Mucosa of descending colon (tissue), 3 donors: ENCODE measurements around the gene POLRMT. TPM values are rescaled to one million over a fixed set of nuclear protein-coding genes. Genes with fewer than 3 reads are reported as not detected.
A peak's percentile ranks its signal among the peaks of the same experiment; 100 is the strongest.

Source experiments
- ATAC-seq: fragments of 200-7000 bp; cut with Tn5 transposase; one replicate; pipeline ENCODE4 v1.9.1; 2020; ENCODE audit warnings: mild to moderate bottlenecking, moderate library complexity
- DNase-seq, 3 donors: peaks; one replicate each; pipeline ENCODE4 v3.0.0-alpha.2; 2020
- H3K36me3 ChIP-seq: fragments of 200-600 bp; one replicate; pipeline ENCODE4 v1.8.0; 2021; ENCODE audit warnings: low read depth, mild to moderate bottlenecking
- H3K4me1 ChIP-seq: fragments of 200-600 bp; one replicate; pipeline ENCODE4 v1.8.0; 2021; ENCODE audit warnings: low read depth, mild to moderate bottlenecking
- H3K4me3 ChIP-seq: fragments of 200-600 bp; one replicate; pipeline ENCODE4 v1.8.0; 2021; ENCODE audit warnings: mild to moderate bottlenecking
- H3K9me3 ChIP-seq: fragments of 200-600 bp; one replicate; pipeline ENCODE4 v1.8.0; 2021; ENCODE audit warnings: mild to moderate bottlenecking
- CTCF ChIP-seq: fragments of 200-600 bp; IDR thresholded peaks from one replicate; pipeline ENCODE4 v1.8.0; 2022; ENCODE audit warnings: antibody characterized with exemption, mild to moderate bottlenecking
- intact Hi-C, 2 donors: fragments of 100-400 bp; cut with DNase I in 1 of 2; cut with micrococcal nuclease in 1 of 2; formaldehyde crosslinking; loops; one replicate each; pipeline versions ENCODE4 v1.11.0 to v1.11.1; 2022; cut with DNase I, micrococcal nuclease
- total RNA-seq, 3 donors: library from RNA; stranded (reverse); fragmentation: NEBNext Ultra II Directional in 2 of 3; extraction: Animal tissue kit (Norgen Biotek cat#: 25700) in 2 of 3; gene quantifications; one replicate each; pipeline versions ENCODE4 v1.2.1 to v1.2.4, GENCODE V29; 2021 to 2023
- donor health status: DM: no; HTN: no; CAD: no; lungs with moderate emphysema.
- donor health status: DM: no; HTN: no; CAD: no.
- donor health status: DM: no; HTN: yes; CAD: no.

The POLRMT gene
- total RNA-seq, 3 donors from 2014 or later: 48.3 to 61.1 (median 51.1) TPM

- H3K4me1 ChIP-seq: peaks cover 35% of the 10 kb centered on the region
- H3K9me3 ChIP-seq: no peaks in the 10 kb centered on the region
- ATAC-seq (no peak), DNase-seq (no peak)
- intact Hi-C loops: no loop called here
- no peak overlapping the region for H3K4me3 ChIP-seq
- no peak for TF ChIP-seq CTCF
- H3K36me3 ChIP-seq: no peaks in the 10 kb centered on the region
Measured at GRCh38 chr19:663682-664117, 30.4 kb upstream of the POLRMT start.

DNA sequence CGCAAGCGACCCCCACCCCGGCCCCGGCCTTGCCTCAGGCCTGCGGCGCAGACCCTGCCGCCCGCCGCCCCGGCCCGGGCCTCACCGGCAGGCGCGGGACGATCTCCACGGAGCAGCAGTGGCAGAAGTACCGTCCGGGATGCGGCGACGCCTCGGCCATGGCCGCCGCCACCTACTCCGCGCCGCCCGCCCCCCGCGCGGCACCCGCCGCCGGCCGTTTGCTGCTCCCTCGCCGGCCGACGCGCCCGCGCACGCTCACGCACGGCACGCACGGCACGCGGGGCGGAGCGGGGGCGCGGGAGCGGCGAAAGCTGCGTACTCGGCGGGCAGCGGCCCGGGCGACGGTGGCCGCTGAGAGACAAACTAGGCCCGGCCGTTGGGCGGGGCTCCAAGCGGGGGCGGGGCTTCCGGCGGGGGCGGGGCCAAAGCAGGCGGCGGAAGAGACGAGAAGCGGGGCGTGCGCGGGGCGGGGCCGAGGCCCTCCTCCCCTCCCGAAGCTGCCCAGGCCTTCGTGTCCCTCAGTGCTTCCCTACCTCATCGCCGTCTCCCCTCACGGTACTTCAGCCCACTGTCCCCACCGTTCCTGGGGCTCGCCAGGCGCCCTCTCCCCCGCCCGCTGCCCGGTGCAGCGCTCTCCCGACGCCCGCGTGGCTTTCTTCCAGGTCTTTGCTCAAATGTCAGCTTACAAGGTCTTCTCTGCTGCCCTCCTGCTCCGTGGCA is 29.8 kb upstream of the POLRMT start, which contains the start of gene RNF126:
Gene RNF126, minus strand, starts transcription at position 253 of the 720 bp plus-strand sequence. Its CDS starts 93 bp downstream, at position 160.
- peak; percentile 81 for ATAC-seq
- H3K36me3 ChIP-seq: no peaks in the 10 kb centered on the region
- H3K4me3 ChIP-seq: peak within 1 kb of the TSS; percentile 100
- TF ChIP-seq CTCF: no peak
- H3K4me1 ChIP-seq: peaks cover 39% of the 10 kb centered on the region
- intact Hi-C loops: no loop called here
- DNase-seq: peak; percentile 95 to 98 (median 96)
- no peaks in the 10 kb centered on the region for H3K9me3 ChIP-seq

DNA sequence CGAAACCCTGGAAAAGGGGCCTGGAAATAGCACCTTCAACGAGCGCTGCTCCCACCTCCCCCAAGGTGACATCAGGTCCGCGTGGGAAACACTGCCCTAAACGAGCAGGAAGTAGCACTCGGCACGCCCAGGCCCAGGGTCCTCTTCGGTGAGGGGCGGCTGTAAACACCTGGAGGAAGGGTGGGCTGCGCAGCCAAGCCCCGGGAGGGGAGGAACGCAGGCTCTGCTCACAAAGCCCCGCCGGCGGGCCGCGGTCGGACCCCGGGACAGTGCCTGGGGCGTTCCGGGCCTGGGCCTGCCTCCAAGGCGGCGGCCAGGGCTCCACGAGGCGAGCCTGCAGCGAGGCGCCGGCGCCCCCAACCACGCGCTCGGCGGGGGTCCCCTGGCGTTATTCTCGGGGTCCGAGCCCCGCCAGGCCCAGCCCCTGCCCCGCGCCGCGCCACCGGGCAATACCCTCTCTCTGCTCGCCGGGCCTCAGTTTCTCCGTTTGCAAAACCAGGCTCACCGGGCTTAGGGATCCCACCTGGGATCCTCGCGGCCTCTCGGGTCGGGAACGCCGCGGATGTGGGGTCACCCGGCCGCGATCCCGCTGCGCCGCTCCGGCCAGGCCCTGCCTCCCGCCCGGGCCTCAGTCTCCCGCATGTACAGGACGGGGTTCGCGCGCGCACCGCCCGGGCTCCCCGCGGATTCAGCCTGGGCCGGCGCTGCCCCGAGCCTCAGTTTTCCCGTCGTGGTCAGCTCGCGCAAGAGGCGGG is 29.0 kb upstream of the POLRMT start:
- Histone ChIP-seq H3K4me3 (peak overlapping the region; percentile 100), H3K9me3 (no peaks in the 10 kb centered on the region), H3K4me1 (peaks cover 45% of the 10 kb centered on the region), H3K36me3 (no peaks in the 10 kb centered on the region)
- TF ChIP-seq CTCF: no peak
- peak; percentile 56 for ATAC-seq
- intact Hi-C loops: no loop called here
- DNase-seq: peak; percentile 78 to 91 (median 84)

GRCh38 chr19:661427-662196 is 28.3 kb upstream of the POLRMT start:
- H3K9me3 ChIP-seq: no peaks in the 10 kb centered on the region
- ATAC-seq (peak; percentile 59), DNase-seq (peak; percentile 68 to 81 (median 70))
- no peaks in the 10 kb centered on the region for H3K36me3 ChIP-seq
- H3K4me1 ChIP-seq: peaks cover 45% of the 10 kb centered on the region
- TF ChIP-seq CTCF: no peak
- H3K4me3 ChIP-seq: peak overlapping the region; percentile 100
- intact Hi-C loops: no loop called here

- ATAC-seq: peak; percentile 58
- H3K9me3 ChIP-seq: no peaks in the 10 kb centered on the region
- H3K4me1 ChIP-seq: peaks cover 45% of the 10 kb centered on the region
- TF ChIP-seq CTCF: no peak
- intact Hi-C loops: no loop called here
- no peaks in the 10 kb centered on the region for H3K36me3 ChIP-seq
- peak overlapping the region; percentile 100 for H3K4me3 ChIP-seq
- DNase-seq: peak; percentile 70 to 85 (median 80)
Measured at GRCh38 chr19:660793-661426, 27.6 kb upstream of the POLRMT start.
